GM23248 (cell line): ENCODE data around the gene ACVRL1.

Experiments used
- EZH2 ChIP-seq: fragments of 200-600 bp; sonication (generic); IDR thresholded peaks from 2 replicates; pipeline ENCODE4 v1.6.1; 2018; ENCODE audit warnings: antibody characterized with exemption, mild to moderate bottlenecking; ENCODE audit not compliant: insufficient read depth, poor library complexity, severe bottlenecking
- EZH2phosphoT487 ChIP-seq: fragments of 200-600 bp; sonication (generic); IDR thresholded peaks from 2 replicates; pipeline ENCODE4 v1.6.1; 2018; ENCODE audit warnings: antibody characterized with exemption, moderate library complexity, mild to moderate bottlenecking, low read depth; ENCODE audit not compliant: insufficient read depth

DNA sequence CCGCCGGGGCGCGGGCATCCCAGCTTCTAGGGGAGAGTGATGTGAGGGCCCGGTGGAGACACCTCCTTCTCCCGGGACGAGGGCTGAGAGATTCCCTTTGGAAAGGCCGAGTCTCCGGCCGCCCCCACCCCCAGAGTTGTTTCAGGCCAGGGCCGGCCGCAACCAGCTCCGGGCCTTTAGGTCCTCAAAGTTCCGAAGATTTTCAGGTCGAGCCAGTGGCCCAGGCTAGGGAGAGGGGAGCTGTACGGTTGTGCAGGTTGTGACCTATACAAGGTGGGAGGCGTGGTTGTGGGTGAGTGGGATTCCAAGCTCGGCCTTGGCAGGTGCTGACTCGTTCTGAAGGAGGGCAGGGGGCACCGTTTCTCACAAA, 37.8 kb upstream of the ACVRL1 start:
- TF ChIP-seq EZH2 (no peak), EZH2phosphoT487 (no peak)
